K562 (cell line): ENCODE results near the gene TEX50. TPM values are rescaled to one million over a fixed set of nuclear protein-coding genes. Genes with fewer than 3 reads are reported as not detected.
"Not testable (repeated sequence)": the region's sequence is repeated elsewhere in the genome, so short reads cannot be mapped to it uniquely, and the experiment has no call there.

Experiments
- ATAC-seq: fragments of 200-7000 bp; cut with Tn5 transposase; 3 replicates; pipeline ENCODE4 v1.9.1; 2020; ENCODE audit warnings: moderate library complexity
- BruUV-seq: library from RNA; stranded (reverse); fragments of 400-500 nt; replicated peaks from 2 replicates; lab custom pipeline; 2021; lab: Mats Ljungman, UMichigan
- CTCF ChIA-PET: fragments of 300-600 bp; formaldehyde crosslinking; extraction: SDS; loops from one replicate; lab custom pipeline; 2021; ENCODE audit warnings: low intra/inter-chr PET ratio; lab: Yijun Ruan, JAX
- POLR2A ChIA-PET: fragments of 300-600, 350-650 bp; sonication (Branson Sonifier 250); formaldehyde crosslinking; extraction: SDS; loops from one replicate; lab custom pipeline; 2021; ENCODE audit warnings: antibody characterized with exemption, inconsistent platforms; lab: Yijun Ruan, JAX
- DNase-seq, 4 experiments: peaks; one replicate each; pipeline versions ENCODE4 v3.0.0 to v3.0.0-alpha.2; 2011 to 2018; ENCODE audit warnings: low spot score in 3 of 4, mixed read lengths in 3 of 4; ENCODE audit errors: extremely low read depth in 1 of 4
- FAIRE-seq: peaks from 2 replicates; lab custom pipeline; 2011; peaks lifted over from hg19 to GRCh38; lab: Jason Lieb, UNC
- H2AFZ ChIP-seq: 2 replicates; pipeline ENCODE4 v1.6.0; 2011; ENCODE audit warnings: low read depth, low read length, control low read depth, inconsistent platforms
- H3K27ac ChIP-seq: fragments of 200-600 bp; 3 replicates; pipeline ENCODE4 v1.8.0; 2011; ENCODE audit warnings: low read depth, mild to moderate bottlenecking, control low read depth, inconsistent platforms, low read length, moderate library complexity, mixed read lengths; ENCODE audit errors: extremely low read depth
- H3K27me3 ChIP-seq, 2 experiments: fragments of 300-600 bp in 1 of 2; 2 replicates in 1 of 2; 3 replicates in 1 of 2; pipeline versions ENCODE4 v1.6.0 to v1.8.0; 2011; ENCODE audit warnings: inconsistent platforms in 2 of 2, low read length in 2 of 2, mild to moderate bottlenecking in 1 of 2, mixed read lengths in 1 of 2, moderate library complexity in 1 of 2; ENCODE audit not compliant: control insufficient read depth in 2 of 2, insufficient read depth in 2 of 2
- H3K36me3 ChIP-seq: fragments of 300-600 bp; 3 replicates; pipeline ENCODE4 v1.8.0; 2011; ENCODE audit warnings: mild to moderate bottlenecking, low read length, inconsistent platforms; ENCODE audit not compliant: control insufficient read depth, insufficient read depth
- H3K4me1 ChIP-seq, 2 experiments: fragments of 200-600 bp in 1 of 2; replicated peaks in 1 of 2; 2 replicates in 1 of 2; 3 replicates in 1 of 2; pipeline versions ENCODE4 v1.5.1 to v1.8.0; 2011; ENCODE audit warnings: inconsistent platforms in 2 of 2, low read length in 2 of 2, mild to moderate bottlenecking in 1 of 2, mixed read lengths in 1 of 2, moderate library complexity in 1 of 2; ENCODE audit not compliant: control insufficient read depth in 2 of 2, insufficient read depth in 2 of 2
- H3K4me2 ChIP-seq: 2 replicates; pipeline ENCODE4 v1.6.1; 2011; ENCODE audit warnings: low read length, control low read depth, inconsistent platforms, mixed read lengths; ENCODE audit not compliant: insufficient read depth
- H3K4me3 ChIP-seq: fragments of 200-600 bp; sonication (generic), shearing (Covaris generic); 2 replicates; pipeline ENCODE4 v1.5.1; 2016; ENCODE audit warnings: control low read depth, inconsistent platforms
- H3K79me2 ChIP-seq: fragments of 200-600 bp; 3 replicates; pipeline ENCODE4 v1.8.0; 2011; ENCODE audit warnings: low read length, inconsistent platforms; ENCODE audit not compliant: control insufficient read depth, insufficient read depth
- H3K9ac ChIP-seq, 2 experiments: 2 replicates each; pipeline versions ENCODE4 v1.6.0 to v1.6.1; 2011; ENCODE audit warnings: low read depth in 2 of 2, low read length in 2 of 2, control low read depth in 1 of 2, inconsistent platforms in 1 of 2, mild to moderate bottlenecking in 1 of 2, mixed read lengths in 1 of 2; ENCODE audit not compliant: insufficient read depth in 1 of 2
- H3K9me1 ChIP-seq: one replicate; pipeline ENCODE4 v1.6.0; 2011; ENCODE audit warnings: inconsistent platforms, mild to moderate bottlenecking, low read length, moderate library complexity; ENCODE audit not compliant: control insufficient read depth, insufficient read depth
- H3K9me3 ChIP-seq: replicated peaks from 2 replicates; pipeline ENCODE4 v1.5.1; 2011; ENCODE audit warnings: low read depth, low read length, inconsistent platforms; ENCODE audit not compliant: control insufficient read depth, insufficient read depth
- H4K20me1 ChIP-seq: replicated peaks from 2 replicates; pipeline ENCODE4 v1.6.1; 2011; ENCODE audit warnings: low read length, inconsistent platforms, mixed read lengths; ENCODE audit not compliant: control insufficient read depth, insufficient read depth
- CREBBP ChIP-seq: IDR thresholded peaks from one replicate; pipeline ENCODE4 v1.6.1; 2012; ENCODE audit warnings: low read depth, mild to moderate bottlenecking, control low read depth, inconsistent platforms, low read length
- EHMT2 ChIP-seq: fragments of 450-650 bp; IDR thresholded peaks from 2 replicates; pipeline ENCODE4 v1.6.1; 2018; ENCODE audit warnings: antibody characterized with exemption
- GABPA ChIP-seq: fragments of 200-800 bp; sonication (Bioruptor generic); conservative IDR thresholded peaks from 2 replicates; pipeline ENCODE4 v1.6.1; 2016; ENCODE audit warnings: low read depth, missing genetic modification characterization, missing compliant biosample characterization
- HDAC8 ChIP-seq: fragments of 450-650 bp; IDR thresholded peaks from 2 replicates; pipeline ENCODE4 v1.6.1; 2016; ENCODE audit warnings: mild to moderate bottlenecking, missing genetic modification characterization, moderate library complexity, missing compliant biosample characterization
- MTA2 ChIP-seq: fragments of 450-650 bp; IDR thresholded peaks from 2 replicates; pipeline ENCODE4 v1.6.1; 2016; ENCODE audit warnings: low read depth
- POLR3G ChIP-seq: IDR thresholded peaks from 2 replicates; pipeline ENCODE4 v1.6.1; 2011; ENCODE audit not compliant: insufficient read length, insufficient replicate concordance; ENCODE audit errors: extremely low read depth
- TBP ChIP-seq: optimal IDR thresholded peaks from 2 replicates; pipeline ENCODE3; 2011; ENCODE audit warnings: low read depth, low read length, improper control_type of control experiment
- ZKSCAN3 ChIP-seq: fragments of 250-450 bp; sonication (Bioruptor Pico); IDR thresholded peaks from 2 replicates; pipeline ENCODE4 v1.4.0; 2020
- ZNF668 ChIP-seq: fragments of 250-450 bp; sonication (Bioruptor Pico); IDR thresholded peaks from 2 replicates; pipeline ENCODE4 v1.8.0; 2022; ENCODE audit warnings: mild to moderate bottlenecking, inconsistent platforms
- WGBS: fragments of 100-300 bp; shearing (Covaris generic); methylation state at CpG from one replicate; pipeline ENCODE4 v1.1.6; 2016; ENCODE audit warnings: low coverage, mixed read lengths; ENCODE audit not compliant: insufficient coverage; ENCODE audit errors: missing lambda C conversion rate; 5-methylcytosine and 5-hydroxymethylcytosine counted together
- in situ Hi-C: fragments of 300-500 bp; cut with MboI; formaldehyde crosslinking; loops from 4 replicates; pipeline ENCODE4 v1.15.0; 2018; ENCODE audit warnings: inconsistent platforms, mixed read lengths
- intact Hi-C: fragments of 100-400 bp; cut with micrococcal nuclease; formaldehyde crosslinking; loops from 2 replicates; pipeline ENCODE4 v1.14.2; 2022
- polyA plus RNA-seq, 8 experiments: library from polyadenylated mRNA; depleted of rRNA in 4 of 8; stranded (reverse) in 5 of 8; unstranded in 3 of 8; fragments of >200 nt; fragmentation: Nextera tagmentation in 2 of 8; fragmentation: Illumina TruSeq in 1 of 8; extraction: Ambion mirVana in 2 of 8; extraction: Trizol in 1 of 8; gene quantifications; 2 replicates each; pipeline versions ENCODE4 v1.2.1 to v1.2.3, GENCODE V29; 2011 to 2014; ENCODE audit warnings: inconsistent platforms in 1 of 8, missing spikeins in 1 of 8
- total RNA-seq, 7 experiments: library from RNA; depleted of rRNA in 6 of 7; stranded (reverse); fragments of >200 nt in 6 of 7; fragmentation: Illumina TruSeq in 2 of 7; extraction: Trizol in 2 of 7; gene quantifications; 2 replicates each; pipeline versions ENCODE4 v1.2.1 to v1.2.3, GENCODE V29; 2011 to 2021; ENCODE audit warnings: low replicate concordance in 1 of 7
- TF ChIP-seq, protein P1 (sequence below): fragments of 250-450 bp; sonication (Bioruptor Pico); IDR thresholded peaks from 2 replicates; pipeline ENCODE4 v1.5.0; 2021
- TF ChIP-seq, protein P2 (sequence below): fragments of 250-450 bp; sonication (Bioruptor Pico); IDR thresholded peaks from 2 replicates; pipeline ENCODE4 v1.8.0; 2021; ENCODE audit warnings: moderate library complexity, mild to moderate bottlenecking, inconsistent platforms

Gene TEX50
- total and polyA plus RNA-seq, 9 of the 15 experiments (the other 6 are each of a cell fraction or from before 2014, with no cell fraction given): not detected

DNA sequence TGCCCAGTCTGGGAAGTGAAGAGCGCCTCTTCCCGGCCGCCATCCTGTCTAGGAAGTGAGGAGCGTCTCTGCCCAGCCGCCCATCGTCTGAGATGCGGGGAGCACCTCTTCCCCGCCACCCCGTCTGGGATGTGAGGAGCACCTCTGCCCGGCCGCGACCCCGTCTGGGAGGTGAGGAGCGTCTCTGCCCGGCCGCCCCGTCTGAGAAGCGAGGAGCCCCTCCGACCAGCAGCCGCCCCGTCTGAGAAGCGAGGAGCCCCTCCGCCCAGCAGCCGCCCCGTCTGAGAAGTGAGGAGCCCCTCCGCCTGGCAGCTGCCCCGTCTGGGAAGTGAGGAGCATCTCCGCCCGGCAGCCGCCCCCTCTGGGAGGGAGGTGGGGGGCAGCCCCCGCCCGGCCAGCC is 22.1 kb upstream of the TEX50 start:
- H3K9ac ChIP-seq, CTCF ChIA-PET, ATAC-seq, BruUV-seq, H3K4me3 ChIP-seq, intact Hi-C loops, FAIRE-seq, H3K9me1 ChIP-seq, H3K79me2 ChIP-seq, H3K27me3 ChIP-seq, H3K9me3 ChIP-seq, H3K4me2 ChIP-seq, H2AFZ ChIP-seq, POLR2A ChIA-PET, in situ Hi-C loops, H3K36me3 ChIP-seq, H3K27ac ChIP-seq, DNase-seq, H3K4me1 ChIP-seq, H4K20me1 ChIP-seq: not testable (repeated sequence)
- WGBS: 75% methylated on average over 20 of the region's 32 CpGs

DNA sequence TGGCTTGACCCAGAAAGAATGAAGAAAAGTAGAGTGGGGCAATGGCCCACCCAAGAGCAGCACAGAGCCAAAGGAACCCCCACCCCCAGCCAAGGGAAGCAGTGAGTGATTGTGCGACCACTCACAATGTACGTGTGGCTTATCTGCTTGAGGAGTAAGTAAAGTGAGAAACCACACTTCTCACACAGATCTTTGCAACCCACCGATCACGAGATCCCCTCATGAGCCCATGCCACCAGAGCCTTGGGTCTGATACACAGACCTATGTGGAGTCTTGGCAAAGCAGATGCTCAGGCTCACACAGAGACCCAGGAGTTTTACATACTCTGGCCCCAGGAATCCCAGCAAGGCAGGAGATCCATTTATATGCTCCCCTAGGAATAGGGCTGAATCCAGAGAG is 18.3 kb upstream of the TEX50 start:
- intact Hi-C loops: no loop called here
- no peaks in the 10 kb centered on the region for H3K27me3 ChIP-seq
- H3K79me2 ChIP-seq: no peaks in the 10 kb centered on the region
- no peak for TF ChIP-seq ZNF668 (CRISPR knock-in tag)
- TF ChIP-seq GABPA (tag): no peak
- TF ChIP-seq ZKSCAN3 (CRISPR knock-in tag): no peak
- TF ChIP-seq, protein P1, sequence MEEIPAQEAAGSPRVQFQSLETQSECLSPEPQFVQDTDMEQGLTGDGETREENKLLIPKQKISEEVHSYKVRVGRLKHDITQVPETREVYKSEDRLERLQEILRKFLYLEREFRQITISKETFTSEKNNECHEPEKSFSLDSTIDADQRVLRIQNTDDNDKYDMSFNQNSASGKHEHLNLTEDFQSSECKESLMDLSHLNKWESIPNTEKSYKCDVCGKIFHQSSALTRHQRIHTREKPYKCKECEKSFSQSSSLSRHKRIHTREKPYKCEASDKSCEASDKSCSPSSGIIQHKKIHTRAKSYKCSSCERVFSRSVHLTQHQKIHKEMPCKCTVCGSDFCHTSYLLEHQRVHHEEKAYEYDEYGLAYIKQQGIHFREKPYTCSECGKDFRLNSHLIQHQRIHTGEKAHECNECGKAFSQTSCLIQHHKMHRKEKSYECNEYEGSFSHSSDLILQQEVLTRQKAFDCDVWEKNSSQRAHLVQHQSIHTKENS (CRISPR knock-in tag): no peak
- TF ChIP-seq CREBBP: no peak
- TF ChIP-seq, protein P2, sequence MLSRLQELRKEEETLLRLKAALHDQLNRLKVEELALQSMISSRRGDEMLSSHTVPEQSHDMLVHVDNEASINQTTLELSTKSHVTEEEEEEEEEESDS: no peak
- TF ChIP-seq HDAC8 (tag): no peak
- TF ChIP-seq EHMT2: no peak
- no peak for TF ChIP-seq TBP
- TF ChIP-seq MTA2: no peak
- TF ChIP-seq POLR3G: no peak
- no peaks in the 10 kb centered on the region for H3K9me3 ChIP-seq
- H3K36me3 ChIP-seq: no peaks in the 10 kb centered on the region
- no peak overlapping the region for H3K9ac ChIP-seq
- H4K20me1 ChIP-seq: no peaks in the 10 kb centered on the region
- H3K27ac ChIP-seq: no peak overlapping the region
- H3K4me2 ChIP-seq: no peak overlapping the region
- ChIA-PET POLR2A (interaction anchor here (0.5 to 1.0 kb wide), 2 partner anchors 11 to 14 kb away, joined by 3 to 4 read pairs; partner anchors contain the start of gene SLC9C2), CTCF (no interaction called here)
- no TSS peak for BruUV-seq
- in situ Hi-C loops: no loop called here
- peak; percentile 20; the same call in 1 of the 3 replicates for ATAC-seq
- H3K4me3 ChIP-seq: no peak overlapping the region
- no peaks in the 10 kb centered on the region for H3K9me1 ChIP-seq
- 0 out of 2 replicates have a peak overlapping the region, but pooled peaks have one; percentile 24 for H2AFZ ChIP-seq
- DNase-seq: no peak
- 17% methylated on average over 4 of the region's 4 CpGs for WGBS
- no peaks in the 10 kb centered on the region for H3K4me1 ChIP-seq
- FAIRE-seq: no peak
